ENCODE data around the gene METTL15. TPM values are rescaled to one million over a fixed set of nuclear protein-coding genes. Genes with fewer than 3 reads are reported as not detected.

METTL15 gene
- total and polyA plus RNA-seq, 2 of the 8 experiments (the other 6 are each of a cell fraction or from before 2014, with no cell fraction given) = 5.4 to 10.5 TPM

- H3K4ac ChIP-seq (replicated peaks; ENCODE audit: insufficient read length, low read depth, low read length) = no peak overlapping the region
- H3K18ac ChIP-seq (ENCODE audit: extremely low read depth, low read length) = no peak overlapping the region
- H2BK12ac ChIP-seq (ENCODE audit: low read depth, low read length) = no peak overlapping the region
- H3K9me3 ChIP-seq (ENCODE audit: insufficient read depth in 2 of 2, low read depth in 1 of 2, low read length in 1 of 2) = no peaks in the 10 kb centered on the region
- peaks cover 0 to 55% of the 10 kb centered on the region in 2 experiments; a peak in 2 of 4 replicates for H3K79me2 ChIP-seq (ENCODE audit: control insufficient read depth in 1 of 2, insufficient read depth in 2 of 2, low read length in 2 of 2)
- H3K4me3 ChIP-seq (ENCODE audit: extremely low read depth in 1 of 4, insufficient read depth in 2 of 4, low read depth in 3 of 4, low read length in 4 of 4) = no peak overlapping the region
- H3K56ac ChIP-seq (replicated peaks; ENCODE audit: insufficient read length, low read depth, low read length) = no peak overlapping the region
- H3K27me3 ChIP-seq (replicated peaks in 1 of 4; ENCODE audit: control insufficient read depth in 3 of 4, extremely low read depth in 1 of 4, insufficient read depth in 3 of 4, low read length in 3 of 4) = no peaks in the 10 kb centered on the region
- no peak overlapping the region for H2BK15ac ChIP-seq (ENCODE audit: low read length)
- H4K20me1 ChIP-seq (replicated peaks in 1 of 2; ENCODE audit: control insufficient read depth in 1 of 2, insufficient read depth in 2 of 2, low read length in 2 of 2) = no peaks in the 10 kb centered on the region
- no peak overlapping the region for H2AFZ ChIP-seq (ENCODE audit: low read length)
- peaks cover 0 to 17% (median 0%) of the 10 kb centered on the region in 4 experiments; a peak in 3 of 8 replicates for H3K36me3 ChIP-seq (ENCODE audit: control insufficient read depth in 2 of 4, insufficient read depth in 4 of 4, low read length in 3 of 4)
- no peak for FAIRE-seq
- H3K9ac ChIP-seq (replicated peaks in 1 of 4; ENCODE audit: extremely low read depth in 1 of 4, low read depth in 3 of 4, low read length in 3 of 4) = no peak overlapping the region
- H3K27ac ChIP-seq (ENCODE audit: low read depth, low read length) = no peak overlapping the region
- H3K79me1 ChIP-seq (ENCODE audit: low read depth, low read length) = no peaks in the 10 kb centered on the region; the same call in 1 of the 2 replicates
- no peak overlapping the region for H4K91ac ChIP-seq (replicated peaks; ENCODE audit: insufficient read length, low read length)
- H2BK120ac ChIP-seq (replicated peaks; ENCODE audit: low read depth, low read length) = no peak overlapping the region
- no peak for TF ChIP-seq CTCF (IDR thresholded peaks at IDR 0.05; ENCODE audit: control extremely low read depth in 1 of 3, insufficient read depth in 1 of 3, low read depth in 1 of 3, low read length in 3 of 3)
- TF ChIP-seq MAFK (IDR thresholded peaks at IDR 0.05; ENCODE audit: low read depth, low read length) = no peak
- no peak for TF ChIP-seq KDM1A (IDR thresholded peaks at IDR 0.05; ENCODE audit: borderline replicate concordance, low read length)
- TF ChIP-seq SP4 (IDR thresholded peaks at IDR 0.05; ENCODE audit: low read length) = no peak
- no peaks in the 10 kb centered on the region for H3K4me1 ChIP-seq (replicated peaks in 1 of 4; ENCODE audit: control insufficient read depth in 3 of 4, insufficient read depth in 4 of 4, low read length in 3 of 4)
- H3K23ac ChIP-seq (ENCODE audit: insufficient read length) = no peak overlapping the region
- ChIA-PET POLR2A (ENCODE audit: partially characterized antibody) (no interaction called here), CTCF (ENCODE audit: partially characterized antibody) (interaction anchor here (0.7 kb wide), 1 partner anchor 401 kb away, joined by 3 read pairs; no protein-coding TSS in a partner anchor)
- WGBS, 2 experiments (ENCODE audit: extremely low coverage in 1 of 2, insufficient coverage in 1 of 2, insufficient read length in 1 of 2, insufficient replicate concordance in 2 of 2, low coverage in 1 of 2, low lambda C conversion rate in 2 of 2, missing lambda C conversion rate in 1 of 2) = 88% methylated on average over 1 of the region's 1 CpG; no CpG with 5 or more reads in 1 of the 2 experiments
- H2BK20ac ChIP-seq (ENCODE audit: low read length) = no peak overlapping the region
- H3K23me2 ChIP-seq (ENCODE audit: low read depth, low read length) = no peaks in the 10 kb centered on the region
- no peak overlapping the region for H3K4me2 ChIP-seq (ENCODE audit: insufficient read depth in 1 of 2, low read depth in 2 of 2, low read length in 2 of 2)
- H3K14ac ChIP-seq (ENCODE audit: insufficient read length) = no peak overlapping the region
- H4K5ac ChIP-seq (ENCODE audit: insufficient read length, low read depth, low read length) = no peak overlapping the region
- DNase-seq (ENCODE audit: low read depth in 1 of 2, low spot score in 2 of 2) = no peak
- no peak overlapping the region for H2AK5ac ChIP-seq (ENCODE audit: low read depth, low read length)
- no peak overlapping the region for H2BK5ac ChIP-seq (ENCODE audit: low read depth, low read length)
- no peak overlapping the region for H4K8ac ChIP-seq (ENCODE audit: extremely low read depth, insufficient read depth, low read length)
These were observed 9.9 kb upstream of the METTL15 start for GRCh38 chr11:28098257-28098656.
